ENCODE data around the gene CADPS2.

Gene CADPS2

GRCh38 chr7:122521767-122522166 lies 364.5 kb downstream of the CADPS2 start:
- Histone ChIP-seq H2BK15ac (ENCODE audit: low read depth, poor library complexity, severe bottlenecking) (no peak overlapping the region), H3K4me2 (ENCODE audit: low read length, poor library complexity, severe bottlenecking) (no peak overlapping the region), H2AK5ac (ENCODE audit: low read length, severe bottlenecking) (no peak overlapping the region), H2BK5ac (ENCODE audit: low read depth, low read length, poor library complexity, severe bottlenecking) (no peak overlapping the region), H3K4me3 (ENCODE audit: insufficient read depth in 1 of 2, low read depth in 1 of 2, low read length in 2 of 2) (no peak overlapping the region), H3K9ac (ENCODE audit: low read length) (no peak overlapping the region), H4K8ac (ENCODE audit: low read length) (no peak overlapping the region), H2BK120ac (ENCODE audit: low read depth, low read length) (no peak overlapping the region), H3K9me3 (ENCODE audit: control insufficient read depth, low read length) (no peaks in the 10 kb centered on the region), H2BK12ac (ENCODE audit: low read length in 2 of 2) (no peak overlapping the region), H3K27me3 (ENCODE audit: control insufficient read depth in 1 of 2, insufficient read depth in 1 of 2, low read length in 2 of 2) (no peaks in the 10 kb centered on the region), H3K14ac (ENCODE audit: low read length in 2 of 2) (no peak overlapping the region), H3K23ac (ENCODE audit: low read length in 2 of 2) (no peak overlapping the region), H3K18ac (ENCODE audit: low read depth in 1 of 2, low read length in 2 of 2) (no peak overlapping the region), H3K27ac (ENCODE audit: low read length, poor library complexity, severe bottlenecking) (no peak overlapping the region), H4K91ac (ENCODE audit: low read length) (no peak overlapping the region), H3K4ac (ENCODE audit: low read depth in 1 of 2, low read length in 2 of 2) (no peak overlapping the region), H3K4me1 (ENCODE audit: control insufficient read depth, insufficient read depth, low read depth, low read length) (no peaks in the 10 kb centered on the region), H3K36me3 (ENCODE audit: control insufficient read depth in 1 of 2, insufficient read depth in 2 of 2, low read depth in 1 of 2, low read length in 2 of 2) (no peaks in the 10 kb centered on the region), H3K79me1 (replicated peaks; ENCODE audit: low read length, poor library complexity, severe bottlenecking) (no peaks in the 10 kb centered on the region), H2AFZ (ENCODE audit: low read depth, low read length) (no peak overlapping the region)
- no peak for DNase-seq

- Histone ChIP-seq H3K4me1 (ENCODE audit: control insufficient read depth, insufficient read depth, low read depth, low read length) (no peaks in the 10 kb centered on the region), H3K4ac (ENCODE audit: low read depth in 1 of 2, low read length in 2 of 2) (no peak overlapping the region), H2BK12ac (ENCODE audit: low read length in 2 of 2) (no peak overlapping the region), H3K27me3 (ENCODE audit: control insufficient read depth in 1 of 2, insufficient read depth in 1 of 2, low read length in 2 of 2) (no peaks in the 10 kb centered on the region), H2AK5ac (ENCODE audit: low read length, severe bottlenecking) (no peak overlapping the region), H3K14ac (ENCODE audit: low read length in 2 of 2) (no peak overlapping the region), H3K4me2 (ENCODE audit: low read length, poor library complexity, severe bottlenecking) (no peak overlapping the region), H3K27ac (ENCODE audit: low read length, poor library complexity, severe bottlenecking) (no peak overlapping the region), H3K79me1 (replicated peaks; ENCODE audit: low read length, poor library complexity, severe bottlenecking) (no peaks in the 10 kb centered on the region), H4K91ac (ENCODE audit: low read length) (no peak overlapping the region), H2BK15ac (ENCODE audit: low read depth, poor library complexity, severe bottlenecking) (no peak overlapping the region), H4K8ac (ENCODE audit: low read length) (no peak overlapping the region), H3K9me3 (ENCODE audit: control insufficient read depth, low read length) (no peaks in the 10 kb centered on the region), H3K23ac (ENCODE audit: low read length in 2 of 2) (no peak overlapping the region), H3K4me3 (ENCODE audit: insufficient read depth in 1 of 2, low read depth in 1 of 2, low read length in 2 of 2) (no peak overlapping the region), H2BK5ac (ENCODE audit: low read depth, low read length, poor library complexity, severe bottlenecking) (no peak overlapping the region), H2AFZ (ENCODE audit: low read depth, low read length) (no peak overlapping the region), H3K36me3 (ENCODE audit: control insufficient read depth in 1 of 2, insufficient read depth in 2 of 2, low read depth in 1 of 2, low read length in 2 of 2) (no peaks in the 10 kb centered on the region), H3K18ac (ENCODE audit: low read depth in 1 of 2, low read length in 2 of 2) (no peak overlapping the region), H2BK120ac (ENCODE audit: low read depth, low read length) (no peak overlapping the region), H3K9ac (ENCODE audit: low read length) (no peak overlapping the region)
- 52% methylated on average over 4 of the region's 5 CpGs for WGBS
- no peak for DNase-seq
Measured at GRCh38 chr7:122520971-122521555, 365.2 kb downstream of the CADPS2 start.

- Histone ChIP-seq H2AFZ (ENCODE audit: low read depth, low read length) (no peak overlapping the region), H3K79me1 (replicated peaks; ENCODE audit: low read length, poor library complexity, severe bottlenecking) (no peaks in the 10 kb centered on the region), H3K27me3 (ENCODE audit: control insufficient read depth in 1 of 2, insufficient read depth in 1 of 2, low read length in 2 of 2) (no peaks in the 10 kb centered on the region), H3K9me3 (ENCODE audit: control insufficient read depth, low read length) (no peaks in the 10 kb centered on the region), H3K36me3 (ENCODE audit: control insufficient read depth in 1 of 2, insufficient read depth in 2 of 2, low read depth in 1 of 2, low read length in 2 of 2) (no peaks in the 10 kb centered on the region), H4K8ac (ENCODE audit: low read length) (no peak overlapping the region), H2BK120ac (ENCODE audit: low read depth, low read length) (no peak overlapping the region), H3K4me2 (ENCODE audit: low read length, poor library complexity, severe bottlenecking) (no peak overlapping the region), H3K18ac (ENCODE audit: low read depth in 1 of 2, low read length in 2 of 2) (no peak overlapping the region), H3K14ac (ENCODE audit: low read length in 2 of 2) (no peak overlapping the region), H3K9ac (ENCODE audit: low read length) (no peak overlapping the region), H3K4me3 (ENCODE audit: insufficient read depth in 1 of 2, low read depth in 1 of 2, low read length in 2 of 2) (no peak overlapping the region), H4K91ac (ENCODE audit: low read length) (no peak overlapping the region), H3K23ac (ENCODE audit: low read length in 2 of 2) (no peak overlapping the region), H2BK5ac (ENCODE audit: low read depth, low read length, poor library complexity, severe bottlenecking) (no peak overlapping the region), H3K4ac (ENCODE audit: low read depth in 1 of 2, low read length in 2 of 2) (no peak overlapping the region), H3K4me1 (ENCODE audit: control insufficient read depth, insufficient read depth, low read depth, low read length) (no peaks in the 10 kb centered on the region), H3K27ac (ENCODE audit: low read length, poor library complexity, severe bottlenecking) (no peak overlapping the region), H2BK15ac (ENCODE audit: low read depth, poor library complexity, severe bottlenecking) (no peak overlapping the region), H2BK12ac (ENCODE audit: low read length in 2 of 2) (no peak overlapping the region), H2AK5ac (ENCODE audit: low read length, severe bottlenecking) (no peak overlapping the region)
- DNase-seq, result no peak
- 100% methylated on average over 3 of the region's 4 CpGs for WGBS
Measured at GRCh38 chr7:122518488-122518887, 367.8 kb downstream of the CADPS2 start.

- H3K18ac ChIP-seq (ENCODE audit: low read depth in 1 of 2, low read length in 2 of 2), result no peak overlapping the region
- no peak overlapping the region for H2AK5ac ChIP-seq (ENCODE audit: low read length, severe bottlenecking)
- no peak overlapping the region for H2BK120ac ChIP-seq (ENCODE audit: low read depth, low read length)
- H3K9ac ChIP-seq (ENCODE audit: low read length), result no peak overlapping the region
- no peaks in the 10 kb centered on the region for H3K79me1 ChIP-seq (replicated peaks; ENCODE audit: low read length, poor library complexity, severe bottlenecking)
- no peak overlapping the region for H2BK15ac ChIP-seq (ENCODE audit: low read depth, poor library complexity, severe bottlenecking)
- no peak overlapping the region for H3K23ac ChIP-seq (ENCODE audit: low read length in 2 of 2)
- no peak overlapping the region for H4K91ac ChIP-seq (ENCODE audit: low read length)
- H3K4me1 ChIP-seq (ENCODE audit: control insufficient read depth, insufficient read depth, low read depth, low read length), result no peaks in the 10 kb centered on the region
- no peaks in the 10 kb centered on the region for H3K27me3 ChIP-seq (ENCODE audit: control insufficient read depth in 1 of 2, insufficient read depth in 1 of 2, low read length in 2 of 2)
- no peak overlapping the region for H4K8ac ChIP-seq (ENCODE audit: low read length)
- no peak overlapping the region for H2BK12ac ChIP-seq (ENCODE audit: low read length in 2 of 2)
- no peaks in the 10 kb centered on the region for H3K9me3 ChIP-seq (ENCODE audit: control insufficient read depth, low read length)
- H3K4ac ChIP-seq (ENCODE audit: low read depth in 1 of 2, low read length in 2 of 2), result no peak overlapping the region
- no peak for DNase-seq
- no peak overlapping the region for H3K4me2 ChIP-seq (ENCODE audit: low read length, poor library complexity, severe bottlenecking)
- no peak overlapping the region for H3K14ac ChIP-seq (ENCODE audit: low read length in 2 of 2)
- no peak overlapping the region for H2AFZ ChIP-seq (ENCODE audit: low read depth, low read length)
- H2BK5ac ChIP-seq (ENCODE audit: low read depth, low read length, poor library complexity, severe bottlenecking), result no peak overlapping the region
- no peak overlapping the region for H3K4me3 ChIP-seq (ENCODE audit: insufficient read depth in 1 of 2, low read depth in 1 of 2, low read length in 2 of 2)
- H3K36me3 ChIP-seq (ENCODE audit: control insufficient read depth in 1 of 2, insufficient read depth in 2 of 2, low read depth in 1 of 2, low read length in 2 of 2), result no peaks in the 10 kb centered on the region
- H3K27ac ChIP-seq (ENCODE audit: low read length, poor library complexity, severe bottlenecking), result no peak overlapping the region
- WGBS, result no CpG with 5 or more reads among the region's 1 CpG
Measured at GRCh38 chr7:122517576-122517975, 368.7 kb downstream of the CADPS2 start.

Measured in mesenchymal stem cell (in vitro differentiated cells and primary cell).